Astrocyte of the spinal cord (primary cell): ENCODE data around the gene SLC29A3.

Source experiments
- DNase-seq: peaks from one replicate; pipeline ENCODE4 v3.0.0; 2011; ENCODE audit warnings: low read depth, low spot score
- H3K4me3 ChIP-seq: 2 replicates; pipeline ENCODE4 v1.5.1; 2011; ENCODE audit warnings: low read depth, mild to moderate bottlenecking, low read length, moderate library complexity
- in situ Hi-C: cut with HindIII; loops from 2 replicates; pipeline ENCODE4 v1.10.0; 2017; ENCODE audit warnings: low sequenced_read_pairs
- TF ChIP-seq, protein P1 (sequence below): IDR thresholded peaks from 2 replicates; pipeline ENCODE4 v1.5.1; 2012; ENCODE audit warnings: low read depth, mild to moderate bottlenecking, low read length, inconsistent platforms

Gene SLC29A3

DNA sequence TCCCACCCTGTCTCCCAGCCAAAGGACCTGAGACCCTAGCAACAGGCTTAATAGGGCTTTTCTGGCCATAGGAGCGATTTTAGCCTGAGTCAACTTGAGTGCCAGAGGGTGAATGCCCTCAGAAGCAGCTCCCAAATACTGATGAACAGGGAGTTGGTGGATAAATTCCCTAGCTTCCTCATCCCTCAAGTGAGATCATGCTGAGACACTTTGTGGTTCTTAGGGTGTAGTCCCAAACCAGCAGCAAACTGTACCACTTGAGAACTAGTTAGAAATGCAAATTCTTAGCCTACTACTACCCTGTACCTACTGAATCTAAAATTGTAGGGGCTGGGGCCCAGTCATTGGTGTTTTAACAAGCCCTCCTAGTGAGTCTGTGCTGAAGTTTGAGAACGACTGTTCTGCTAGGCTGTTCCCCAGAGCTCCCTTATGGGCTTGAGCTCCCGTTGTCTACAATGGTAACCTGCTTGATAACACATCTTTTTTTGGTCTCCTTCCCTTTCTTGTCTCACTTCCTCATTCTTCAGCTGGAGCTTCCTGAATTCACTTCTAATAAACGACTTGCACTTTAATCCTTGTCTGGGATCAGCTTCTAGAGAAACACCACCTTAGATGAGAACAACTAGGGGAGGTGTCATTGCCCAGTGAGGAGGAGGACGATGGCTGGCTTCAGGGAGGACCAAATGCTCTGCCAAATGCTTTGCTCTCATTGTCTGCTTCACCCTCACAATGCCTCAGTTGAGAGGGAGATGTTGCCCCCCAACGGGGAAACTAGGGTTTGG is 59.5 kb downstream of the SLC29A3 start:
- no peak overlapping the region for H3K4me3 ChIP-seq
- TF ChIP-seq, protein P1, sequence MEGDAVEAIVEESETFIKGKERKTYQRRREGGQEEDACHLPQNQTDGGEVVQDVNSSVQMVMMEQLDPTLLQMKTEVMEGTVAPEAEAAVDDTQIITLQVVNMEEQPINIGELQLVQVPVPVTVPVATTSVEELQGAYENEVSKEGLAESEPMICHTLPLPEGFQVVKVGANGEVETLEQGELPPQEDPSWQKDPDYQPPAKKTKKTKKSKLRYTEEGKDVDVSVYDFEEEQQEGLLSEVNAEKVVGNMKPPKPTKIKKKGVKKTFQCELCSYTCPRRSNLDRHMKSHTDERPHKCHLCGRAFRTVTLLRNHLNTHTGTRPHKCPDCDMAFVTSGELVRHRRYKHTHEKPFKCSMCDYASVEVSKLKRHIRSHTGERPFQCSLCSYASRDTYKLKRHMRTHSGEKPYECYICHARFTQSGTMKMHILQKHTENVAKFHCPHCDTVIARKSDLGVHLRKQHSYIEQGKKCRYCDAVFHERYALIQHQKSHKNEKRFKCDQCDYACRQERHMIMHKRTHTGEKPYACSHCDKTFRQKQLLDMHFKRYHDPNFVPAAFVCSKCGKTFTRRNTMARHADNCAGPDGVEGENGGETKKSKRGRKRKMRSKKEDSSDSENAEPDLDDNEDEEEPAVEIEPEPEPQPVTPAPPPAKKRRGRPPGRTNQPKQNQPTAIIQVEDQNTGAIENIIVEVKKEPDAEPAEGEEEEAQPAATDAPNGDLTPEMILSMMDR = no peak
- in situ Hi-C loops = no loop called here
- no peak for DNase-seq

DNA sequence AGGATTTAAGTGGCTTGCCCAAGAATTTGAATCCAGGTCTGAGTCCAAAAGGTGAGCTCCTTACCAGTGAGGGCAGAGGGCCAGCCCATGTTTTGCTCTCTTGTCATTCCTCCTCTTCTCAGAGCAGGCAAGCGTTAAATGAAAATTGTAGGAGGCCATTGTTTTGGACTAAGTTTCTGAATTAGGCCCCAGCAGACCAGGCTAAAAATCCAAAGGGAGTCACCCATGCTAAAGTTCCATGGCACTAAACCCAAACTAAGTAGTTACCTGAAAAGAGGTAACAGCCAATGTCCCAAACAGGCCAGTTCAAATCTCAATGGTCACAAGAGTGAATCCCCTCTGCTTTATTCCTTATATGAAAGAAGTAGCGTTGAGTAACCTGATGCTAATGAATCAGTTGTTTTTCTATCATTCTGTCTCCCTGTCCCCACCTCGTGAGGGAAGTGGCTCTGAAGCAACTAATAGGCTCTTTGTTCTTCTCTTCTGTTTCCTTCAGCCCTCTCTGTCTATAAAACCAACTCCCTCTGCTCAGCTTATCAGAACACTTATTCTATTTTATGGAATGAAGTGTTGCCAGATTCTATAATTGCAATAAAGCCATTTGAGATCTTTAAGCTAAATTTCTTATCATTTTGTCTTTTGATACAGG is 60.2 kb downstream of the SLC29A3 start:
- no peak for DNase-seq
- TF ChIP-seq, protein P1 = no peak
- H3K4me3 ChIP-seq = no peak overlapping the region
- in situ Hi-C loops = no loop called here

GRCh38 chr10:71380841-71381240 is 61.8 kb downstream of the SLC29A3 start:
- no peak for DNase-seq
- in situ Hi-C loops = no loop called here
- no peak overlapping the region for H3K4me3 ChIP-seq
- TF ChIP-seq, protein P1 = no peak

DNA sequence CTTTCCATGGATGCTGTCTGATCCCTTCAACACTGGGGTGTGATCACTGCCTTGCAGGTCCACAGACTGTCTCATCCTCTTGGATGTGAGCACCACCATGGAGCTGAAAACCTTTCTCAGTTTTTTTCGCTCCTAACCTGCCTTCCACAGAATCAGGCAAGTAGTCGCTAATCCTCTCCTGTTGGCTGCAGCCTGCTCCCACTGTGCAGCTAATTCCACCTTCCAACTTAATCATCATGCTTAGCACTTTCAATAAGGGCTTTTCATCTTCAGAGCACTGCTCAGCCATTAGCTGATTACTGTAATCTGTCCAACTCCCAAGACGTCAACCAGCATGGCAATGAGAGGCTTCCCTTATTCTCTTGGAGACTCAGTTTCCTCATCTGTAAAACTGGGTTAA is 62.6 kb downstream of the SLC29A3 start:
- TF ChIP-seq, protein P1 = no peak
- no peak overlapping the region for H3K4me3 ChIP-seq
- in situ Hi-C loops = no loop called here
- DNase-seq = no peak

DNA sequence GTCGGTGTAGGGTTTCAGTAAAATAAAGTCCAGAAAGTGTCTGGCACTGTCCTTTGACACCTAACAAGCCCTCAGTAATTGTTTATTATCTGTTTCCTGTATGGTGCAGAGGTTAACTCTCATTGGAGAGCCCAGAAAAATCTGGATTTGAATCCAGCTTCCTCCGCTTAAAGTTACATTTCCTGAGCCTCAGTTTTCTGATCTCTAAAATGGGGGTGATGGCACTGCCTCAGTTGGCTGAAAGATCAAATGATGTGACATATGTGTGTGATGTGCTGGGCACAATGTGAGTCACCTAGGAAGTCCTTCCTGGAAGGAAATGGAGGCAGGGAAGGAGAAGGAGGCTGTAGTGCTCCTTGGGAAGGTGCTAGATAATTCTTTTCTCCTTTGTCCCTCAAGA is 63.0 kb downstream of the SLC29A3 start:
- in situ Hi-C loops = no loop called here
- DNase-seq = no peak
- no peak overlapping the region for H3K4me3 ChIP-seq
- TF ChIP-seq, protein P1 = no peak

DNA sequence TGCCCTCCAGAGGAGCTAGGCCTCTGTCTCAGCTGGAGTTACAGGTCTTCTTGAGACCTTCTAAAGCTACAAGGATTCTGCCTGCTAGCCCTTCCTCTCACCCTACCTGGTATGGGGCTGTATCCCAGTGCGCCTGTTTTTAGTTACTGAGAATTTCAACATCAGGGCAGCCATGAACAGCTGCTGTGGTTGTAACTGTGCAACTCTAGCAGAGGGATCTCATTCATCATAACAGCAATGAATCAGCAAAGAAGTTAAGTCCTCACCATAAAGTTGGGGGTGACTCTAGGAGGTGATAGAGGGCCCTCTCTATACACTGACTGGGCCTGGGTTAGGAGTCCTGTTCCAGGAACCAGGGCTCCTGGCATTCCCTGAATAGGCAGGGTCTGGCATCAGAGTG is 63.7 kb downstream of the SLC29A3 start:
- no peak for DNase-seq
- in situ Hi-C loops = no loop called here
- TF ChIP-seq, protein P1 = no peak
- no peak overlapping the region for H3K4me3 ChIP-seq
